Measurements from ENCODE around the gene LDOC1. TPM values are rescaled to one million over a fixed set of nuclear protein-coding genes. Genes with fewer than 3 reads are reported as not detected.
"Not testable (repeated sequence)": the region's sequence is repeated elsewhere in the genome, so short reads cannot be mapped to it uniquely, and the experiment has no call there.

The LDOC1 gene
- polyA plus RNA-seq, 3 donors = not detected

DNA sequence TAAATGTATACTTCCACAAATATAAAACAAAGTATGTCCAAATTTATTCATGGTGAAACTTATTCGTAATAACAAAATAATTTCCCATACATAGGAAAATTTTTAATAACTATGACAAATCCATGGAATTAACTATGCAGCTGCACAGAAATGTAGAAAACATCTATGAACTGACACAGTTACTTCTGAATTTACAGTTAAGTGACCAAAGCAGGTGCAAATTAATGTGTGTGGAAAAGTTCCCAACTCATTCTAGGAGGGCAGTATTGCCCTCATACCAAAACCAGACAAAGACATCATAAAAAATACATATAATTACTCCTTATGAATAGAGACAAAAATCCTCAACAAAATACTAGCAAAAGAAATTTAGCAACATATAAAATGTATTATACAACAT lies 12.5 kb downstream of the LDOC1 start:
- no peaks in the 10 kb centered on the region for H3K36me3 ChIP-seq (replicated peaks in 1 of 2; ENCODE audit: control insufficient read depth in 1 of 2, insufficient read depth in 2 of 2, low read length in 2 of 2)
- no CpG with 5 or more reads among the region's 1 CpG for WGBS (ENCODE audit: insufficient coverage)

DNA sequence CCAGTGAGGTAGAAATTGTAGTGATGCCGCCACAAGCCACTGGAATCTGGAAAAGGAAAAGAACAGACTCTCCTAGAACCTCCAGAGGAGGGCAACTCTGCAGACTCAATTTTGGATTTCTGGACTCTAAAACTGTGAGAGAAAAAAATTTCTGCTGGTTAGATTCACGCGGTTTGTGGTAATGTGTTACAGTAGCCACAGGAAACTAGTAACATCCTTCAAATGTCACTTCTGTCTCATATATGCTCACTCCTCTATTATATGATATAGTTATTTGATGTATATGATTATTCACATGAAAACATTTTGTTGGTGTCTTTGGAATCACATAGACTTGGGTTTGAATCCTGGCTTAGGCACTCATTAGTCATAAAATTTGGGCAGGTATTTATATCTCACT lies 18.8 kb downstream of the LDOC1 start:
- TF ChIP-seq, protein P1, sequence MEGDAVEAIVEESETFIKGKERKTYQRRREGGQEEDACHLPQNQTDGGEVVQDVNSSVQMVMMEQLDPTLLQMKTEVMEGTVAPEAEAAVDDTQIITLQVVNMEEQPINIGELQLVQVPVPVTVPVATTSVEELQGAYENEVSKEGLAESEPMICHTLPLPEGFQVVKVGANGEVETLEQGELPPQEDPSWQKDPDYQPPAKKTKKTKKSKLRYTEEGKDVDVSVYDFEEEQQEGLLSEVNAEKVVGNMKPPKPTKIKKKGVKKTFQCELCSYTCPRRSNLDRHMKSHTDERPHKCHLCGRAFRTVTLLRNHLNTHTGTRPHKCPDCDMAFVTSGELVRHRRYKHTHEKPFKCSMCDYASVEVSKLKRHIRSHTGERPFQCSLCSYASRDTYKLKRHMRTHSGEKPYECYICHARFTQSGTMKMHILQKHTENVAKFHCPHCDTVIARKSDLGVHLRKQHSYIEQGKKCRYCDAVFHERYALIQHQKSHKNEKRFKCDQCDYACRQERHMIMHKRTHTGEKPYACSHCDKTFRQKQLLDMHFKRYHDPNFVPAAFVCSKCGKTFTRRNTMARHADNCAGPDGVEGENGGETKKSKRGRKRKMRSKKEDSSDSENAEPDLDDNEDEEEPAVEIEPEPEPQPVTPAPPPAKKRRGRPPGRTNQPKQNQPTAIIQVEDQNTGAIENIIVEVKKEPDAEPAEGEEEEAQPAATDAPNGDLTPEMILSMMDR (IDR thresholded peaks at IDR 0.05) = no peak
- Histone ChIP-seq H3K36me3 (replicated peaks in 1 of 2; ENCODE audit: control insufficient read depth in 1 of 2, insufficient read depth in 2 of 2, low read length in 2 of 2) (no peaks in the 10 kb centered on the region), H3K9ac (ENCODE audit: insufficient read depth, low read length, poor library complexity, severe bottlenecking) (no peak overlapping the region), H2AFZ (ENCODE audit: insufficient read depth, low read depth, low read length, poor library complexity, severe bottlenecking) (no peak overlapping the region), H3K79me2 (ENCODE audit: insufficient read depth, low read length) (no peaks in the 10 kb centered on the region), H3K4me1 (ENCODE audit: control insufficient read depth in 1 of 2, insufficient read depth in 2 of 2, low read length in 2 of 2) (no peaks in the 10 kb centered on the region), H3K27me3 (ENCODE audit: control insufficient read depth in 2 of 2, insufficient read depth in 2 of 2, low read length in 2 of 2) (no peaks in the 10 kb centered on the region), H3K27ac (ENCODE audit: low read depth in 1 of 2, low read length in 2 of 2) (no peak overlapping the region), H3K4me2 (replicated peaks; ENCODE audit: extremely low read depth, low read length, poor library complexity, severe bottlenecking) (no peak overlapping the region), H3K4me3 (replicated peaks in 1 of 3; ENCODE audit: low read depth in 2 of 3, low read length in 3 of 3) (no peak overlapping the region), H3K9me3 (replicated peaks in 1 of 2; ENCODE audit: control insufficient read depth in 1 of 2, insufficient read depth in 1 of 2, low read length in 2 of 2) (no peaks in the 10 kb centered on the region), H4K20me1 (ENCODE audit: insufficient read depth, low read length) (no peaks in the 10 kb centered on the region)
- peaks cover 0 to 6% (median 1%) of the 10 kb centered on the region in 7 donors for H3K9me3 Mint-ChIP-seq
- no peaks in the 10 kb centered on the region for H3K4me1 Mint-ChIP-seq
- no peak overlapping the region for H3K27ac Mint-ChIP-seq
- no peak for DNase-seq
- no peaks in the 10 kb centered on the region for H3K36me3 Mint-ChIP-seq
- WGBS (ENCODE audit: insufficient coverage) = no CpG with 5 or more reads among the region's 3 CpGs
- intact Hi-C loops (cut with micrococcal nuclease) = no loop called here
- H3K4me3 Mint-ChIP-seq = no peak overlapping the region
- H3K27me3 Mint-ChIP-seq (ENCODE audit: low read depth in 3 of 3) = no peaks in the 10 kb centered on the region

More for the DNA sequence above, 12.5 kb downstream of the LDOC1 start:
- Mint-ChIP-seq H3K36me3 (no peaks in the 10 kb centered on the region), H3K27ac (no peak overlapping the region), H3K9me3 (no peaks in the 10 kb centered on the region), H3K4me1 (no peaks in the 10 kb centered on the region), H3K27me3 (ENCODE audit: low read depth in 3 of 3) (peaks cover 0 to 2% (median 0%) of the 10 kb centered on the region in 3 donors), H3K4me3 (no peak overlapping the region)
- Histone ChIP-seq H3K4me1 (ENCODE audit: control insufficient read depth in 1 of 2, insufficient read depth in 2 of 2, low read length in 2 of 2) (no peaks in the 10 kb centered on the region), H4K20me1 (ENCODE audit: insufficient read depth, low read length) (no peaks in the 10 kb centered on the region), H3K27me3 (ENCODE audit: control insufficient read depth in 2 of 2, insufficient read depth in 2 of 2, low read length in 2 of 2) (no peaks in the 10 kb centered on the region), H3K79me2 (ENCODE audit: insufficient read depth, low read length) (no peaks in the 10 kb centered on the region), H3K4me3 (replicated peaks in 1 of 3; ENCODE audit: low read depth in 2 of 3, low read length in 3 of 3) (no peak overlapping the region), H3K27ac (ENCODE audit: low read depth in 1 of 2, low read length in 2 of 2) (no peak overlapping the region), H3K4me2 (replicated peaks; ENCODE audit: extremely low read depth, low read length, poor library complexity, severe bottlenecking) (no peak overlapping the region), H2AFZ (ENCODE audit: insufficient read depth, low read depth, low read length, poor library complexity, severe bottlenecking) (no peak overlapping the region), H3K9ac (ENCODE audit: insufficient read depth, low read length, poor library complexity, severe bottlenecking) (no peak overlapping the region), H3K9me3 (replicated peaks in 1 of 2; ENCODE audit: control insufficient read depth in 1 of 2, insufficient read depth in 1 of 2, low read length in 2 of 2) (no peaks in the 10 kb centered on the region)
- TF ChIP-seq, protein P1 (IDR thresholded peaks at IDR 0.05) = no peak
- intact Hi-C loops (cut with micrococcal nuclease) = no loop called here
- no peak for DNase-seq

DNA sequence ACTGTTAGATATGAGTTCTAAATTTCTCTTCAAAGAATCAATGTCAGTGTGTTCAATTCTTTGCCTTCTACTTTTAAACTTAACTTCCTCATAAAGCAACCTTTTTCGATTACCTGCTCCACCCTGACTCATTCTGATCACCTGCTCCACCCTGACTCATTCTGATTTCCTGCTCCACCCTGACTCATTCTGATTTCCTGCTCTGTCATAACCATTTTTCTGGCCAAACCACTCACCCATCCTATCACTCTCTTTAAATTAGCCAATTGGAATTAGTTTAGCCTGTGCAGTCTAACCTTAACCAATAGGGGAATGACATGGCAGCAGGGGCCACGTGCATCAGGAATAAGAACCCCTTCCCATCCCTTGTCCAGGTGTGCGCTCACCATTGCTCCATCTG lies 21.7 kb downstream of the LDOC1 start:
- WGBS (ENCODE audit: insufficient coverage) = no CpG with 5 or more reads among the region's 3 CpGs
- H3K4me1 Mint-ChIP-seq; H3K27ac ChIP-seq (ENCODE audit: low read depth in 1 of 2, low read length in 2 of 2); H3K9me3 Mint-ChIP-seq; H3K36me3 Mint-ChIP-seq; H3K4me2 ChIP-seq (replicated peaks; ENCODE audit: extremely low read depth, low read length, poor library complexity, severe bottlenecking); H3K9me3 ChIP-seq (replicated peaks in 1 of 2; ENCODE audit: control insufficient read depth in 1 of 2, insufficient read depth in 1 of 2, low read length in 2 of 2); H3K79me2 ChIP-seq (ENCODE audit: insufficient read depth, low read length); H3K4me1 ChIP-seq (ENCODE audit: control insufficient read depth in 1 of 2, insufficient read depth in 2 of 2, low read length in 2 of 2); H3K27me3 Mint-ChIP-seq (ENCODE audit: low read depth in 3 of 3); H3K4me3 ChIP-seq (replicated peaks in 1 of 3; ENCODE audit: low read depth in 2 of 3, low read length in 3 of 3); H3K27me3 ChIP-seq (ENCODE audit: control insufficient read depth in 2 of 2, insufficient read depth in 2 of 2, low read length in 2 of 2); H3K27ac Mint-ChIP-seq; H3K36me3 ChIP-seq (replicated peaks in 1 of 2; ENCODE audit: control insufficient read depth in 1 of 2, insufficient read depth in 2 of 2, low read length in 2 of 2); intact Hi-C loops (cut with micrococcal nuclease); DNase-seq; H2AFZ ChIP-seq (ENCODE audit: insufficient read depth, low read depth, low read length, poor library complexity, severe bottlenecking); H4K20me1 ChIP-seq (ENCODE audit: insufficient read depth, low read length); H3K9ac ChIP-seq (ENCODE audit: insufficient read depth, low read length, poor library complexity, severe bottlenecking); H3K4me3 Mint-ChIP-seq: not testable (repeated sequence)

All from CD14-positive monocyte (primary cell).